Measurements from ENCODE around the gene MPL.

MPL gene

GRCh38 chr1:43337588-43337987 lies at the start of gene MPL:
Gene MPL, plus strand, starts transcription at chr1:43337818. Its CDS starts 31 bp downstream, at chr1:43337849.
- Histone ChIP-seq H2AFZ (ENCODE audit: low read depth) (no peak within 1 kb of the TSS), H3K27me3 (ENCODE audit: insufficient read depth, low read depth) (no peaks in the 10 kb centered on the region), H3K4me1 (ENCODE audit: low read depth, poor library complexity, severe bottlenecking) (no peaks in the 10 kb centered on the region), H3K36me3 (ENCODE audit: insufficient read depth) (no peaks in the 10 kb centered on the region), H4K20me1 (ENCODE audit: insufficient read depth) (no peaks in the 10 kb centered on the region), H3K4me2 (no peak within 1 kb of the TSS), H3K9ac (no peak within 1 kb of the TSS), H3K79me2 (ENCODE audit: insufficient read depth, low read depth) (no peaks in the 10 kb centered on the region), H3K27ac (no peak within 1 kb of the TSS), H3K4me3 (IDR thresholded peaks at IDR 0.05; ENCODE audit: insufficient read depth, low read depth, low read length) (no peak within 1 kb of the TSS)
- no peak for TF ChIP-seq CTCF (conservative IDR thresholded peaks at IDR 0.05; ENCODE audit: low read depth, low read length)

- H2AFZ ChIP-seq (ENCODE audit: low read depth), result no peak overlapping the region
- no peak overlapping the region for H3K4me3 ChIP-seq (IDR thresholded peaks at IDR 0.05; ENCODE audit: insufficient read depth, low read depth, low read length)
- no peak for TF ChIP-seq CTCF (conservative IDR thresholded peaks at IDR 0.05; ENCODE audit: low read depth, low read length)
- no peak overlapping the region for H3K27ac ChIP-seq
- H4K20me1 ChIP-seq (ENCODE audit: insufficient read depth), result no peaks in the 10 kb centered on the region
- H3K27me3 ChIP-seq (ENCODE audit: insufficient read depth, low read depth), result no peaks in the 10 kb centered on the region
- no peak overlapping the region for H3K9ac ChIP-seq
- no peaks in the 10 kb centered on the region for H3K4me1 ChIP-seq (ENCODE audit: low read depth, poor library complexity, severe bottlenecking)
- H3K36me3 ChIP-seq (ENCODE audit: insufficient read depth), result no peaks in the 10 kb centered on the region
- H3K79me2 ChIP-seq (ENCODE audit: insufficient read depth, low read depth), result no peaks in the 10 kb centered on the region
- no peak overlapping the region for H3K4me2 ChIP-seq
These were observed 49.4 kb upstream of the MPL start for GRCh38 chr1:43288058-43288784.

- no peak for TF ChIP-seq CTCF (conservative IDR thresholded peaks at IDR 0.05; ENCODE audit: low read depth, low read length)
- Histone ChIP-seq H3K27me3 (ENCODE audit: insufficient read depth, low read depth) (no peaks in the 10 kb centered on the region), H4K20me1 (ENCODE audit: insufficient read depth) (no peaks in the 10 kb centered on the region), H3K4me1 (ENCODE audit: low read depth, poor library complexity, severe bottlenecking) (no peaks in the 10 kb centered on the region), H3K36me3 (ENCODE audit: insufficient read depth) (no peaks in the 10 kb centered on the region), H3K9ac (no peak overlapping the region), H2AFZ (ENCODE audit: low read depth) (no peak overlapping the region), H3K4me3 (IDR thresholded peaks at IDR 0.05; ENCODE audit: insufficient read depth, low read depth, low read length) (no peak overlapping the region), H3K79me2 (ENCODE audit: insufficient read depth, low read depth) (no peaks in the 10 kb centered on the region), H3K4me2 (no peak overlapping the region), H3K27ac (no peak overlapping the region)
These were observed 48.6 kb upstream of the MPL start for GRCh38 chr1:43288785-43289706.

GRCh38 chr1:43292216-43292615 lies 45.4 kb upstream of the MPL start:
- H4K20me1 ChIP-seq (ENCODE audit: insufficient read depth), result no peaks in the 10 kb centered on the region
- H3K36me3 ChIP-seq (ENCODE audit: insufficient read depth), result no peaks in the 10 kb centered on the region
- no peak overlapping the region for H2AFZ ChIP-seq (ENCODE audit: low read depth)
- H3K4me2 ChIP-seq, result no peak overlapping the region
- TF ChIP-seq CTCF (conservative IDR thresholded peaks at IDR 0.05; ENCODE audit: low read depth, low read length), result no peak
- H3K4me1 ChIP-seq (ENCODE audit: low read depth, poor library complexity, severe bottlenecking), result peaks cover 23% of the 10 kb centered on the region
- H3K27me3 ChIP-seq (ENCODE audit: insufficient read depth, low read depth), result no peaks in the 10 kb centered on the region
- no peak overlapping the region for H3K9ac ChIP-seq
- no peaks in the 10 kb centered on the region for H3K79me2 ChIP-seq (ENCODE audit: insufficient read depth, low read depth)
- no peak overlapping the region for H3K4me3 ChIP-seq (IDR thresholded peaks at IDR 0.05; ENCODE audit: insufficient read depth, low read depth, low read length)
- H3K27ac ChIP-seq, result no peak overlapping the region
